ENCODE data around the gene TRIO. TPM values are rescaled to one million over a fixed set of nuclear protein-coding genes. Genes with fewer than 3 reads are reported as not detected.

Gene TRIO
- total RNA-seq, 1 experiment from 2014 or later = 99.8 TPM

DNA sequence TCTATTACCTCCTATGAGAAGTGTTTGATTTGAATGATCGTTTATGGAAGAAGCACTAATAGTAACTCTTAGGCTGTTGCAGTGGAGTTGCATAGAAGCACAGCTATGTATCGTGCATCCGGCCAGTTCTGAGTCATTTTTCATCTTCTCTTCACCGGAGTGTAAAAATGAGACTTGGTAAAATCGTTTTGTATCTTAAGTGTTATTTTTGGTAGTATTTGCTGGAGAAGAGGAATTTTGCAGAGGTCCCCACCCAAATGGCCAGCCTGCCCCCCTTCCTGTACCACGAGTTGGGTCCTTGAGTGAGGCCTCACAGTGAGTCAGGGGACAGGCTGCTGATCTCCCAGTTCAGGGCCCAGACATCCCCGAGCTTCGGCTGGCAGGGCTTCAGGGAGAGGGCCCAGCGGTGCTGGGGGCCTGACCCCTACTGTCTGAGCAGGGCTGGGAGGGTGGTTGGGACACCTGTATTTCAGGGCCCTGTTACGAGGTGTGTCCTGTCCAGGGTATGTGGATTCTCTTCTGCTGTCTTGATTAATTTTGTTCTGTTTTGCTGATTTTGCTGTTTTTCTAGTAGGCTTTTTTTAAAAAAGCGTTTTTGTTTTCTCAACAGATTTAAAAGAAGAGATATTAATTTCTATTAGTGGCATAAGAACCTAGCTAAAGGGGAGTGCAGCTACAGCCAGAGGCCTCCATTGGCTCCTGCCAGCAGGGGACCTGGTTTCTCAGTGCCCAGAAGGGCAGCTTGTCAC is 210.8 kb downstream of the TRIO start:
- BruUV-seq (replicated peaks) = no TSS peak
- ChIA-PET CTCF (interaction anchor here (1.3 kb wide), 1 partner anchor 295 kb away, joined by 4 read pairs; no protein-coding TSS in a partner anchor), POLR2A (ENCODE audit: low non-redundant PET) (no interaction called here)
- Histone ChIP-seq H3K9me3 (ENCODE audit: low read depth, low read length, poor library complexity, severe bottlenecking) (no peaks in the 10 kb centered on the region), H3K27ac (ENCODE audit: low read depth, low read length, poor library complexity, severe bottlenecking) (no peak overlapping the region), H3K4me1 (ENCODE audit: insufficient read depth, low read length, poor library complexity, severe bottlenecking) (no peaks in the 10 kb centered on the region), H3K4me3 (ENCODE audit: low read depth, low read length, poor library complexity, severe bottlenecking) (no peak overlapping the region), H3K36me3 (ENCODE audit: insufficient read depth, low read length, poor library complexity, severe bottlenecking) (no peaks in the 10 kb centered on the region), H3K27me3 (replicated peaks; ENCODE audit: insufficient read depth, low read depth, low read length, poor library complexity) (no peaks in the 10 kb centered on the region)
- no peak for DNase-seq (ENCODE audit: low spot score)
- intact Hi-C loops (cut with micrococcal nuclease; ENCODE audit: unreplicated experiment) = loop anchor here (2.0 kb wide), 1 partner anchor 365 kb away; no protein-coding TSS in a partner anchor
- no peak for TF ChIP-seq CTCF (conservative IDR thresholded peaks at IDR 0.05; ENCODE audit: low read depth, low read length)
- TF ChIP-seq EZH2 (IDR thresholded peaks at IDR 0.05; ENCODE audit: borderline replicate concordance, low read depth, low read length, poor library complexity, severe bottlenecking) = no peak

DNA sequence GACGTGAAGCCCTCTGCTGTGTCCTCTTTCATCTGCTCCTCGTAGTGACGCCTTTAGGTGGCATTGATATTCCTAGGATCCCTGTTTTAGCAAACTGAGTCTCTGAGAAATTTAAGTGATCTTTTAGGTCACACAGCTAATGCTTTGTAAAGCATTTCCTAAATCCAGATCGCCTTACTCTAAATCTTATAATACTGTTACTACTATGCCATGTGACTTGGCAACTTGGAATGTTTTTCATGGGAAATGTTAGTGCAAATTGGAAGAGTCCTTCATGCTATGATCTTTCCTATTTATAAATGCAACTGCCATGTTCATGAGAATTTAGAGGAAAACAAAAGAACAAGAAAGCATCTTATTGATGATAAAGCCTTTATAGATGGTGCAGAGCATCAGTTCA is 212.2 kb downstream of the TRIO start:
- intact Hi-C loops (cut with micrococcal nuclease; ENCODE audit: unreplicated experiment) = no loop called here
- POLR2A ChIA-PET (ENCODE audit: low non-redundant PET) = no interaction called here
- TF ChIP-seq CTCF (conservative IDR thresholded peaks at IDR 0.05; ENCODE audit: low read depth, low read length) (no peak), EZH2 (IDR thresholded peaks at IDR 0.05; ENCODE audit: borderline replicate concordance, low read depth, low read length, poor library complexity, severe bottlenecking) (no peak)
- Histone ChIP-seq H3K27ac (ENCODE audit: low read depth, low read length, poor library complexity, severe bottlenecking) (no peak overlapping the region), H3K4me3 (ENCODE audit: low read depth, low read length, poor library complexity, severe bottlenecking) (no peak overlapping the region), H3K9me3 (ENCODE audit: low read depth, low read length, poor library complexity, severe bottlenecking) (no peaks in the 10 kb centered on the region), H3K4me1 (ENCODE audit: insufficient read depth, low read length, poor library complexity, severe bottlenecking) (no peaks in the 10 kb centered on the region), H3K36me3 (ENCODE audit: insufficient read depth, low read length, poor library complexity, severe bottlenecking) (peaks cover 1% of the 10 kb centered on the region), H3K27me3 (replicated peaks; ENCODE audit: insufficient read depth, low read depth, low read length, poor library complexity) (no peaks in the 10 kb centered on the region)
- BruUV-seq (replicated peaks) = no TSS peak
- no peak for DNase-seq (ENCODE audit: low spot score)
- CTCF ChIA-PET = no interaction called here

GRCh38 chr5:14356305-14356704 is 213.2 kb downstream of the TRIO start:
- POLR2A ChIA-PET (ENCODE audit: low non-redundant PET) = no interaction called here
- H3K4me1 ChIP-seq (ENCODE audit: insufficient read depth, low read length, poor library complexity, severe bottlenecking) = no peaks in the 10 kb centered on the region
- no TSS peak for BruUV-seq (replicated peaks)
- H3K27me3 ChIP-seq (replicated peaks; ENCODE audit: insufficient read depth, low read depth, low read length, poor library complexity) = no peaks in the 10 kb centered on the region
- no peak overlapping the region for H3K4me3 ChIP-seq (ENCODE audit: low read depth, low read length, poor library complexity, severe bottlenecking)
- no peaks in the 10 kb centered on the region for H3K9me3 ChIP-seq (ENCODE audit: low read depth, low read length, poor library complexity, severe bottlenecking)
- TF ChIP-seq EZH2 (IDR thresholded peaks at IDR 0.05; ENCODE audit: borderline replicate concordance, low read depth, low read length, poor library complexity, severe bottlenecking) (no peak), CTCF (conservative IDR thresholded peaks at IDR 0.05; ENCODE audit: low read depth, low read length) (no peak)
- DNase-seq (ENCODE audit: low spot score) = no peak
- peaks cover 6% of the 10 kb centered on the region for H3K36me3 ChIP-seq (ENCODE audit: insufficient read depth, low read length, poor library complexity, severe bottlenecking)
- intact Hi-C loops (cut with micrococcal nuclease; ENCODE audit: unreplicated experiment) = no loop called here
- CTCF ChIA-PET = interaction anchor here (0.7 kb wide), 1 partner anchor 8 kb away, joined by 3 read pairs; no protein-coding TSS in a partner anchor
- no peak overlapping the region for H3K27ac ChIP-seq (ENCODE audit: low read depth, low read length, poor library complexity, severe bottlenecking)

Data from A673 (cell line).